GM10266 (cell line): ENCODE data around the gene IRAK1.
"Not testable (repeated sequence)": the region's sequence is repeated elsewhere in the genome, so short reads cannot be mapped to it uniquely, and the experiment has no call there.

ENCODE experiments used
- DNase-seq: peaks from one replicate; pipeline ENCODE4 v3.0.0; 2012; ENCODE audit errors: extremely low spot score
- TF ChIP-seq, protein P1 (sequence below): IDR thresholded peaks from 2 replicates; pipeline ENCODE4 v1.5.1; 2012; ENCODE audit warnings: mild to moderate bottlenecking, low read depth; ENCODE audit not compliant: control insufficient read depth, insufficient read depth; ENCODE audit errors: missing control alignments

IRAK1 gene

DNA sequence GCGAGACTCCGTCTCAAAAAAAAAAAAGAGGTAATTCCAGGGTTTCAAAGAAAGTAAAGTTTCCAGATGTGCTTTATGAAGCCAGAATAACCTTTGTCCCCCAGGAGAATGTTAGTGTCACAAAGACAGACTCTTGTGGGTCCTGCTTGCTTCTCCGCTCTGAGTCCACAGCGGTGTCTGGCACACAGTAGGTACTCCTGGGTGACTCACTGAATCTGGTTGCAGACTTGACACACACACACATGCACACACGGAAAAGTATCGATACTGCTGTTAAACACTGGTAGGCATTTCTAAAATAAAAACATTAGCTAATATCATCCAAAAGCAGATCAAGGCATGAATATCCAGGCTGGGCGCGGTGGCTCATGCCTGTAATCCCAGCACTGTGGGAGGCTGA, 24.2 kb downstream of the IRAK1 start:
- TF ChIP-seq, protein P1, sequence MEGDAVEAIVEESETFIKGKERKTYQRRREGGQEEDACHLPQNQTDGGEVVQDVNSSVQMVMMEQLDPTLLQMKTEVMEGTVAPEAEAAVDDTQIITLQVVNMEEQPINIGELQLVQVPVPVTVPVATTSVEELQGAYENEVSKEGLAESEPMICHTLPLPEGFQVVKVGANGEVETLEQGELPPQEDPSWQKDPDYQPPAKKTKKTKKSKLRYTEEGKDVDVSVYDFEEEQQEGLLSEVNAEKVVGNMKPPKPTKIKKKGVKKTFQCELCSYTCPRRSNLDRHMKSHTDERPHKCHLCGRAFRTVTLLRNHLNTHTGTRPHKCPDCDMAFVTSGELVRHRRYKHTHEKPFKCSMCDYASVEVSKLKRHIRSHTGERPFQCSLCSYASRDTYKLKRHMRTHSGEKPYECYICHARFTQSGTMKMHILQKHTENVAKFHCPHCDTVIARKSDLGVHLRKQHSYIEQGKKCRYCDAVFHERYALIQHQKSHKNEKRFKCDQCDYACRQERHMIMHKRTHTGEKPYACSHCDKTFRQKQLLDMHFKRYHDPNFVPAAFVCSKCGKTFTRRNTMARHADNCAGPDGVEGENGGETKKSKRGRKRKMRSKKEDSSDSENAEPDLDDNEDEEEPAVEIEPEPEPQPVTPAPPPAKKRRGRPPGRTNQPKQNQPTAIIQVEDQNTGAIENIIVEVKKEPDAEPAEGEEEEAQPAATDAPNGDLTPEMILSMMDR, result no peak

GRCh38 chrX:153994398-153994797, 25.3 kb downstream of the IRAK1 start:
- DNase-seq, result not testable (repeated sequence)

More for the DNA sequence above, 24.2 kb downstream of the IRAK1 start:
- DNase-seq, result no peak

GRCh38 chrX:153993978-153994377, 25.7 kb downstream of the IRAK1 start:
- TF ChIP-seq, protein P1, result no peak
- no peak for DNase-seq

DNA sequence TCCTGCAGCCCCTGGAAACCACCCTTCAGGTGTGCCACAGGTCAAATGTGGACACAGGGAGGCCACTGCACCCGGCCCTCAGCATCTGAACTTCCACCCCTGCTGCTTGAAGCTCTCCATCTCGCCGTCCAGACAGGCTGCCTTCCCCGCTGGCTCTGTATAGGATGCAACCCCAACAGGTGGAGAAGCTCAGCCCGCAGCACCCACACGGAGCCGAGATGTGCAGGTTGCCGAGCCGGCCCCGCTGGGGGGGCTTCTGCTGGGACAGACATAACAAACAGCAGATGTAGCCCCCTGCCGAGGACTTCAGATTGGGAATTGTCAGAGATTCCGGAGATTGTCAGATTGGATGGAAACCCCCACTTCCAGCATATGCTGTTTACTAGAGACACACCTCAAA, 26.6 kb downstream of the IRAK1 start:
- DNase-seq, result no peak
- TF ChIP-seq, protein P1, result no peak

DNA sequence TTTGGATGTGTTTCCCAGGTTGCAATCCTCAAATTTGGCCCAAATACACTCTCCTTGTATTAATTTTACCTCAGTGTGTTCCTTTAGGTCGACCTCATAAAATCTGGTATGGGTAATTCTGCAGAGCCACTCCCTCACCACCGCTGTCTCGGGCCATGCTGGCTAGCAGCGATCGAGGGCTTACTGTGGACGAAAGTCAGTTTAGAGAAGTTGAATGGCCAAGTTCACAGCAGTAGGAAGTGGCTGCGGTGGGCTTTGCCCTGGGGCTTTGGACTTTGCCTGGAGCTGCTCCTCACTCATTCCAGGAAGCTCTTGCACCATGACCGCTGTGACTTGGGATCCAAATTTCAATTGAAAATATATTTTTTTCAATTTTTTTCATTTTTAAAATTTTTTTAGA, 27.5 kb downstream of the IRAK1 start:
- DNase-seq, result no peak
- TF ChIP-seq, protein P1, result no peak

DNA sequence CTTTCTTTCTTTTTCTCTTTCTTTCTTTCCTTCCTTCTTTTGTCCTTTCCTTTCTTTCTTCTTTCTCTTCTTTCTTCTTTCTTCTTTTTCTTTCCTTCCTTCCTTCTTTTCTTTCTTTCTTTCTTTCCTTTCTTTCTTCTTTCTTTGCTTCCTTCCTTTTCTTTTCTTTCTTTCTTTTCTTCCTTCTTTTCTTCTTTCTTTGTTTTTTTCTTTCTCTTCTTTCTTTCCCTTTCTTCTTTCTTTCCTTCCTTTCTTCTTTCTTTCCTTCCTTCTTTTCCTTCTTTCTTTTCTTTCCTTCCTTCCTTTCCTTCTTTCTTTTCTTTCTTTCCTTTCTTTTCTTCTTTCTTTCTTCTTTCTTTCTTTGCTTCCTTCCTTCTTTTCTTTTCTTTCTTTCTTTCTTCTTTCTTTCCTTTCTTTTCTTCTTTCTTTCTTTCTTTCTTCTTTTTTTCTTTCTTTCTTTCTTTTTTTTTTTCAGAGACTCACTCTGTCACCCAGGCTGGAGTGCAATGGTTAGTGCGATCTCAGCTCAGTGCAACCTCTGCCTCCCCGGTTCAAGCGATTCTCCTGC, 28.6 kb downstream of the IRAK1 start:
- no peak for DNase-seq
- TF ChIP-seq, protein P1, result no peak

- no peak for DNase-seq
- TF ChIP-seq, protein P1, result no peak
Observed at GRCh38 chrX:153989973-153990655, 29.6 kb downstream of the IRAK1 start.
